HG03025 (cell line): ENCODE data around the gene ARHGAP23.
"Not testable (repeated sequence)": the region's sequence is repeated elsewhere in the genome, so short reads cannot be mapped to it uniquely, and the experiment has no call there.

Experiments
- ATAC-seq: cut with Tn5 transposase; IDR thresholded peaks from one replicate; pipeline ENCODE4 v1.9.1; 2021; ENCODE audit warnings: mild to moderate bottlenecking, moderate library complexity; ENCODE audit not compliant: unreplicated experiment, low FRiP score

The ARHGAP23 gene

GRCh38 chr17:38511150-38512108, 83.2 kb downstream of the ARHGAP23 start:
- ATAC-seq, result no peak

GRCh38 chr17:38512473-38513058, 84.3 kb downstream of the ARHGAP23 start:
- no peak for ATAC-seq

GRCh38 chr17:38526526-38526925, 98.3 kb downstream of the ARHGAP23 start:
- not testable (repeated sequence) for ATAC-seq

- not testable (repeated sequence) for ATAC-seq
These were observed 99.9 kb downstream of the ARHGAP23 start for GRCh38 chr17:38528141-38528540.

GRCh38 chr17:38530856-38531255, 102.6 kb downstream of the ARHGAP23 start:
- ATAC-seq, result not testable (repeated sequence)

GRCh38 chr17:38531761-38532160, 103.5 kb downstream of the ARHGAP23 start:
- ATAC-seq, result not testable (repeated sequence)

GRCh38 chr17:38532451-38532850, 104.2 kb downstream of the ARHGAP23 start:
- ATAC-seq, result no peak

GRCh38 chr17:38533241-38533640, 105.0 kb downstream of the ARHGAP23 start:
- ATAC-seq, result no peak

- no peak for ATAC-seq
These were observed 105.7 kb downstream of the ARHGAP23 start for GRCh38 chr17:38533866-38534497.

- no peak for ATAC-seq
These were observed 106.2 kb downstream of the ARHGAP23 start for GRCh38 chr17:38534498-38534885.

- no peak for ATAC-seq
These were observed 107.6 kb downstream of the ARHGAP23 start for GRCh38 chr17:38535886-38536285.

- no peak for ATAC-seq
These were observed 108.4 kb downstream of the ARHGAP23 start for GRCh38 chr17:38536661-38537060.

GRCh38 chr17:38538906-38539305, 110.6 kb downstream of the ARHGAP23 start:
- no peak for ATAC-seq

GRCh38 chr17:38539386-38539785, 111.1 kb downstream of the ARHGAP23 start:
- ATAC-seq, result no peak

GRCh38 chr17:38540514-38541045, 112.3 kb downstream of the ARHGAP23 start:
- ATAC-seq, result no peak

- ATAC-seq, result no peak
These were observed 113.0 kb downstream of the ARHGAP23 start for GRCh38 chr17:38541281-38541680.

GRCh38 chr17:38542286-38542685, 114.0 kb downstream of the ARHGAP23 start:
- ATAC-seq, result no peak

GRCh38 chr17:38543403-38544174, 115.3 kb downstream of the ARHGAP23 start:
- no peak for ATAC-seq

GRCh38 chr17:38544175-38544838, 116.0 kb downstream of the ARHGAP23 start:
- no peak for ATAC-seq

- ATAC-seq, result no peak
These were observed 116.6 kb downstream of the ARHGAP23 start for GRCh38 chr17:38544839-38545209.
